ENCODE data around the gene HHIPL1. TPM values are rescaled to one million over a fixed set of nuclear protein-coding genes. Genes with fewer than 3 reads are reported as not detected.

HHIPL1 gene
- total RNA-seq, 3 donors from 2014 or later (not counting 1 experiment from before 2014, with no cell fraction given): not detected

DNA sequence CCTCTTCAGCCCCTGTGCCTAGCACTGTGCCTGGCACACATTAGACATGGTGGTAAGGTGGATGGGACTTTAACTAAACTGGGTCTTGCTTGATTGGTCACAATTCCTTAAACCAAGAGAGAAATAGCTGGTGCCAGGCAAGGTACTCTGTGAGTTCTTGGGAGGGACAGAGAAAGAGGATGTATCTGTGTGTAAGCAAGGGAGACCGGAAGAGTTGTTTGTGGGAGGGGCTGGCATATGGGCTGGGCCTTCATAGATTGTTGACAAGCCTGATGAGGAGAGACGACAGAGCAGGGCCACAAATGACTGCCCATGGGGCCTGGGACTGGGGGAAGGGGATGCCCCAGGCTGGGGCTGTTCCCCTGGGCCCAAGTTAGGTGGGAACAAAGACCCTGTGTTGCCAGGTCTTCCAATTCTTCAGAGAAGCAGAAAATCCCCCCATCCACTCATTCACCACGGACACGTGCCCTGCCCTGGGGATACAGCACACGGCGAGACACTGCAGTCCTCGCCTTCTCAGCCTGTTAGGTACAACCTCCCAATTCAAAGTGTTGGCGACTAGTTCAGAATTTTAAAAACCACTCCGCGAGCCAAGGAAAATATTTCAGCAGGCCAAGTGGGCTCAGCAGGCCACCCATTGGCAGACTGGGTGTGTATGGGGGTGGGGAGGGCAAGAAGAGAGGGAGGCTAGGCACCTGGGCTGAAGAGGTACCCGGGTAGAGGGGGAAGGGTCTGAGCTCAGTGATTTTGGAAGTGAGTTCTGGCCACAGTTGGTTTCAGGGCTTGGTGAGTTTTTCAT lies 27.8 kb downstream of the HHIPL1 start:
- no peaks in the 10 kb centered on the region for H3K36me3 ChIP-seq (ENCODE audit: control insufficient read depth, insufficient read depth, low read length)
- Mint-ChIP-seq H3K4me3 (no peak overlapping the region), H3K27ac (peak overlapping the region in 1 of 2 donors; percentile 58), H3K36me3 (no peaks in the 10 kb centered on the region), H3K4me1 (peaks cover 0 to 14% of the 10 kb centered on the region in 2 donors), H3K27me3 (ENCODE audit: low read depth in 2 of 2) (peaks cover 0 to 10% of the 10 kb centered on the region in 2 donors), H3K9me3 (no peaks in the 10 kb centered on the region)
- no peaks in the 10 kb centered on the region for H3K27me3 ChIP-seq (ENCODE audit: control insufficient read depth, insufficient read depth, low read length)
- peaks cover 3% of the 10 kb centered on the region for H3K9me3 ChIP-seq (ENCODE audit: control insufficient read depth, insufficient read depth, low read length)
- peak overlapping the region; percentile 27 for H3K27ac ChIP-seq (ENCODE audit: low read length)
- WGBS (ENCODE audit: insufficient coverage): 75% methylated on average over 11 of the region's 11 CpGs
- peak; percentile 69 to 70 (median 69) for ATAC-seq
- H3K4me3 ChIP-seq (ENCODE audit: low read length): no peak overlapping the region
- peaks cover 31% of the 10 kb centered on the region for H3K4me1 ChIP-seq (ENCODE audit: control insufficient read depth, insufficient read depth, low read length)
- intact Hi-C loops (cut with micrococcal nuclease): no loop called here
- DNase-seq: peak in 1 of 2 donors; percentile 49
- TF ChIP-seq, protein P1, sequence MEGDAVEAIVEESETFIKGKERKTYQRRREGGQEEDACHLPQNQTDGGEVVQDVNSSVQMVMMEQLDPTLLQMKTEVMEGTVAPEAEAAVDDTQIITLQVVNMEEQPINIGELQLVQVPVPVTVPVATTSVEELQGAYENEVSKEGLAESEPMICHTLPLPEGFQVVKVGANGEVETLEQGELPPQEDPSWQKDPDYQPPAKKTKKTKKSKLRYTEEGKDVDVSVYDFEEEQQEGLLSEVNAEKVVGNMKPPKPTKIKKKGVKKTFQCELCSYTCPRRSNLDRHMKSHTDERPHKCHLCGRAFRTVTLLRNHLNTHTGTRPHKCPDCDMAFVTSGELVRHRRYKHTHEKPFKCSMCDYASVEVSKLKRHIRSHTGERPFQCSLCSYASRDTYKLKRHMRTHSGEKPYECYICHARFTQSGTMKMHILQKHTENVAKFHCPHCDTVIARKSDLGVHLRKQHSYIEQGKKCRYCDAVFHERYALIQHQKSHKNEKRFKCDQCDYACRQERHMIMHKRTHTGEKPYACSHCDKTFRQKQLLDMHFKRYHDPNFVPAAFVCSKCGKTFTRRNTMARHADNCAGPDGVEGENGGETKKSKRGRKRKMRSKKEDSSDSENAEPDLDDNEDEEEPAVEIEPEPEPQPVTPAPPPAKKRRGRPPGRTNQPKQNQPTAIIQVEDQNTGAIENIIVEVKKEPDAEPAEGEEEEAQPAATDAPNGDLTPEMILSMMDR (IDR thresholded peaks at IDR 0.05): no peak

DNA sequence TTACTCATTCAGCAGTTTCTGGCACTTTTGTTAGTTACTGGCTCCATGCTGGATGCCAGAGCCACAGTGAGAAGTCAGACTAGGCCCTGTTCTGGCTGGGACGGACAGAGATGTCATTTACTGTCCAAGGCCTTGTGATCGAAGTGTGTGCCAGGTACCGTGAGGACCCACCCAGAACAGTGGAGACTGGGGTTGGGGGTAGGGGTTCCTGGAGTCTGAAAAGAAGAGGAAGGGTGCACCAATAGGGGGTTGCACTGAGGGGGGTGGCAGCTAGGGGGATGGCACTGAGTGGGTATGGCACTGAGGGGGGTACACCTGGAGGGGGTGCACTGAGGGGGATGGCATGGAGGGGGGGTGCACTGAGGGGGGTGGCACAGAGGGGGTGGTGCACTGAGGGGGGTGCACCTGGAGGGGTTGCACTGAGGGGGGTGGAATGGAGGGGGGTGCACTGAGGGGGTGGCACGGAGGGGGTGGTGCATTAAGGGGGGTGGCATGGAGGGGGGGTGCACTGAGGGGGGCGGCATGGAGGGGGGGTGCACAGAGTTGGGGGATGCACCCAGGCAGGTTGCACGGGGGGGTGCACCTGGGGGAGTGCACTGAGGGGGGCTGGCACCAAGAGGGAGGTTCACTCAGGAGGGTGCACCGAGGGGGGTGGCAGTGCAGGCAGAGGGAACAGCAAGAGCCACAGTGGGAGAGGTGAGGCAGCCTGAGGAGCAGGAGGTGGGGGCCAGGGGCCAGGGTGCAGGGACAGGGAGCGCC lies 28.6 kb downstream of the HHIPL1 start:
- H3K27ac ChIP-seq (ENCODE audit: low read length): no peak overlapping the region
- Mint-ChIP-seq H3K36me3 (no peaks in the 10 kb centered on the region), H3K9me3 (no peaks in the 10 kb centered on the region), H3K4me1 (peaks cover 0 to 14% of the 10 kb centered on the region in 2 donors), H3K27ac (no peak overlapping the region), H3K4me3 (no peak overlapping the region), H3K27me3 (ENCODE audit: low read depth in 2 of 2) (peaks cover 0 to 10% of the 10 kb centered on the region in 2 donors)
- peaks cover 8% of the 10 kb centered on the region for H3K9me3 ChIP-seq (ENCODE audit: control insufficient read depth, insufficient read depth, low read length)
- no peaks in the 10 kb centered on the region for H3K27me3 ChIP-seq (ENCODE audit: control insufficient read depth, insufficient read depth, low read length)
- no peaks in the 10 kb centered on the region for H3K36me3 ChIP-seq (ENCODE audit: control insufficient read depth, insufficient read depth, low read length)
- ATAC-seq (no peak), DNase-seq (no peak)
- WGBS (ENCODE audit: insufficient coverage): 86% methylated on average over 7 of the region's 8 CpGs
- TF ChIP-seq, protein P1 (IDR thresholded peaks at IDR 0.05): no peak
- H3K4me3 ChIP-seq (ENCODE audit: low read length): no peak overlapping the region
- H3K4me1 ChIP-seq (ENCODE audit: control insufficient read depth, insufficient read depth, low read length): peaks cover 31% of the 10 kb centered on the region
- intact Hi-C loops (cut with micrococcal nuclease): no loop called here

DNA sequence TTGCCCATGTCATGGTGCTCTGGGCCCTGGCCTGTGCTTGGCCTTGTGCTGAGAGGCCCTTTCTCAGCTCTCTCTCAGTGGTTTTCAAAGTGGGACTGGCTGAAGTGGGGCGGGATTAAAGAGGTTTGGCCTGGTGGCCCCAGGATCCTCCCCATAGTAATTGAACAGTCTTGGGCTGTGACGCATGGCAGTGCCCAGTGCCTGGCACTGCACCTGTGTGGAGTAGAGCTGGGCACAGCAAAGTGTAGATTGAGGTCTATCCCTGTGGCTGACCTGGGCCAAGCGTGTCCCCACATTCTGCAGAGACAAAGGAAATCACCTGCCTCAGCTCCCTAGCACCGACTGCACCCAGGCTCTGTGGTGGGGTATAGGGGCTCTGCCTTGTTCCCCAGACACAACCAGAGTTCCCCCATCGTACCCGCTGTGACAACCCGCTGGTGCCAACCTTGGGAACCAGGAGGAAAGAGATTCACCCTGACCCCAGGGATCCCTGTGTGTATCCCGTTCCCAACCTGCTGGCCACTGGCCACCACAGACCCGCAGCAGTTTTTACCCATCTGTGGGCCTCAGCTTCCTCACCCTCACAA lies 29.2 kb downstream of the HHIPL1 start:
- DNase-seq: no peak
- H3K4me1 Mint-ChIP-seq: peaks cover 0 to 14% of the 10 kb centered on the region in 2 donors
- 83% methylated on average over 9 of the region's 9 CpGs for WGBS (ENCODE audit: insufficient coverage)
- Histone ChIP-seq H3K36me3 (ENCODE audit: control insufficient read depth, insufficient read depth, low read length) (no peaks in the 10 kb centered on the region), H3K4me1 (ENCODE audit: control insufficient read depth, insufficient read depth, low read length) (peaks cover 31% of the 10 kb centered on the region), H3K4me3 (ENCODE audit: low read length) (no peak overlapping the region), H3K9me3 (ENCODE audit: control insufficient read depth, insufficient read depth, low read length) (peaks cover 8% of the 10 kb centered on the region), H3K27me3 (ENCODE audit: control insufficient read depth, insufficient read depth, low read length) (no peaks in the 10 kb centered on the region), H3K27ac (ENCODE audit: low read length) (no peak overlapping the region)
- H3K36me3 Mint-ChIP-seq: no peaks in the 10 kb centered on the region
- no peak overlapping the region for H3K4me3 Mint-ChIP-seq
- intact Hi-C loops (cut with micrococcal nuclease): no loop called here
- TF ChIP-seq, protein P1 (IDR thresholded peaks at IDR 0.05): no peak
- H3K27ac Mint-ChIP-seq: no peak overlapping the region
- peaks cover 0 to 7% of the 10 kb centered on the region in 2 donors for H3K27me3 Mint-ChIP-seq (ENCODE audit: low read depth in 2 of 2)
- no peaks in the 10 kb centered on the region for H3K9me3 Mint-ChIP-seq
- no peak for ATAC-seq

Measured in natural killer cell (primary cell).